Stimulated activated CD4-positive, alpha-beta T cell treated with anti-CD3 and anti-CD28 coated beads, Interleukin-4, amount 100 ng/mL, for 24 hours (primary cell): ENCODE data around the gene UFC1.

ENCODE experiments used
- DNase-seq: peaks from one replicate; pipeline ENCODE4 v3.0.0-alpha.2; 2020

UFC1 gene

GRCh38 chr1:161137881-161138280, 15.9 kb upstream of the UFC1 start:
- no peak for DNase-seq

- DNase-seq, result no peak
These were observed 15.3 kb upstream of the UFC1 start for GRCh38 chr1:161138431-161138830.

- DNase-seq, result peak; percentile 54
These were observed 14.0 kb upstream of the UFC1 start for GRCh38 chr1:161139766-161140165.

- DNase-seq, result no peak
These were observed 12.9 kb upstream of the UFC1 start for GRCh38 chr1:161140755-161141400.

GRCh38 chr1:161145832-161146231, 7.9 kb upstream of the UFC1 start:
- DNase-seq, result no peak

GRCh38 chr1:161153176-161153575, 602 bp upstream of the UFC1 start:
- DNase-seq, result no peak

GRCh38 chr1:161157867-161158266, 4.1 kb downstream of the UFC1 start:
- no peak for DNase-seq

- DNase-seq, result no peak
These were observed 4.7 kb downstream of the UFC1 start for GRCh38 chr1:161158316-161159010.

- DNase-seq, result peak; percentile 94
These were observed 5.5 kb downstream of the UFC1 start, which contains the start of gene USP21 for GRCh38 chr1:161159087-161159912. USP21 (plus strand) TSS chr1:161159500; CDS start chr1:161160641, 1,141 bp downstream.

GRCh38 chr1:161159913-161160243, 6.1 kb downstream of the UFC1 start:
- no peak for DNase-seq

GRCh38 chr1:161160671-161161145, 6.9 kb downstream of the UFC1 start:
- DNase-seq, result no peak

- DNase-seq, result no peak
These were observed 7.9 kb downstream of the UFC1 start for GRCh38 chr1:161161652-161162051.

- DNase-seq, result no peak
These were observed 8.3 kb downstream of the UFC1 start for GRCh38 chr1:161162052-161162451.

- DNase-seq, result no peak
These were observed 9.0 kb downstream of the UFC1 start for GRCh38 chr1:161162806-161163205.

GRCh38 chr1:161163793-161164192, 10.0 kb downstream of the UFC1 start:
- DNase-seq, result no peak

GRCh38 chr1:161164901-161165610, 11.3 kb downstream of the UFC1 start:
- no peak for DNase-seq

GRCh38 chr1:161165742-161166668, 12.2 kb downstream of the UFC1 start, which contains the start of gene PPOX:
PPOX (plus strand) TSS chr1:161166426; CDS start chr1:161166848, 422 bp downstream.
- DNase-seq, result peak; percentile 94

- DNase-seq, result no peak
These were observed 13.1 kb downstream of the UFC1 start for GRCh38 chr1:161166669-161167548.

GRCh38 chr1:161168906-161169305, 15.1 kb downstream of the UFC1 start:
- DNase-seq, result no peak

GRCh38 chr1:161171191-161171590, 17.4 kb downstream of the UFC1 start:
- no peak for DNase-seq

- no peak for DNase-seq
These were observed 17.9 kb downstream of the UFC1 start for GRCh38 chr1:161171696-161172095.
